Measurements from ENCODE around the gene ELMO2. TPM values are rescaled to one million over a fixed set of nuclear protein-coding genes. Genes with fewer than 3 reads are reported as not detected.

ELMO2 gene
- total RNA-seq, 3 donors from 2014 or later (not counting 1 experiment from before 2014, with no cell fraction given): 108 to 156 (median 142) TPM

DNA sequence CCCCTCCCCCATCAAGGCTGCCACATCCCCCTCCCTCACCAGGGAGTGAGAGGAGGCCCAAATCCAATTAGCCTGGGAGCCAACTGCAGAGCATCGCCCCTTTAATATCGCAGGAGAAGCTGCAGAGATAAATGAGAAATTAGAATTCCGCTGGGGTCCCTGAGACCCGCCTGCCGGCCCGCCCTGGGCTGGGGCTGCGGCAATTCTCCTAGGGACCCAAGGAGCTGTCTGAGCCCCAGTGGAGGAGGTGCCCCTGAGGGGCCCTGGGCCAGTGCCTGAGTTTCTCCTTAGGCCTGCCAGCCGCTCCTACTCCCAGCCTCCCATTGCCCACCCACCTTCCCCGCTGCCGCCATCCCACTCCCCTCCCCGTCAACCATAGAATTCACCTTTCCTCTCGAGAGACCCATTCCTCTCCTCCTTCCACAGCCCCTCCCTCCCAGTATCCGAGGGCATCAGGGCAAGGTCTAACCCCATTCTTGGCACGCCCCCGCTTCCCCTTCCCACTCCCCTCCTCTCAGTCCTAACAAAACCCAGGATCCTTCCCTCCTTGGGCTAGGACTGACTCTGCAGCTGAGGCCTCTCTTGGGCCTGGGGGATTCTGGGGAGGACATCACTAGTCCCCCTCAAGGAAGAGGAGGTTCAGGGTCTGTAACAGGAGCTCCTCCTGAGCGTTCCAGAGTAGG is 78.1 kb downstream of the ELMO2 start:
- DNase-seq (no peak), ATAC-seq (no peak)
- H3K27me3 ChIP-seq (ENCODE audit: control insufficient read depth, insufficient read depth, low read length): no peaks in the 10 kb centered on the region
- H3K27me3 Mint-ChIP-seq (ENCODE audit: low read depth in 2 of 2): peaks cover 0 to 9% of the 10 kb centered on the region in 2 donors
- intact Hi-C loops (cut with micrococcal nuclease): no loop called here
- H3K9me3 ChIP-seq (ENCODE audit: control insufficient read depth, insufficient read depth, low read length): no peaks in the 10 kb centered on the region
- WGBS (ENCODE audit: insufficient coverage): 91% methylated on average over 16 of the region's 16 CpGs
- H3K36me3 ChIP-seq (ENCODE audit: control insufficient read depth, insufficient read depth, low read length): no peaks in the 10 kb centered on the region
- H3K36me3 Mint-ChIP-seq: no peaks in the 10 kb centered on the region
- TF ChIP-seq CTCF (IDR thresholded peaks at IDR 0.05): no peak
- no peaks in the 10 kb centered on the region for H3K9me3 Mint-ChIP-seq
- no peak overlapping the region for H3K4me3 ChIP-seq (ENCODE audit: low read length)
- no peak overlapping the region for H3K27ac ChIP-seq (ENCODE audit: low read length)
- H3K4me1 Mint-ChIP-seq: no peaks in the 10 kb centered on the region
- H3K4me1 ChIP-seq (ENCODE audit: control insufficient read depth, insufficient read depth, low read length): no peaks in the 10 kb centered on the region
- H3K27ac Mint-ChIP-seq: no peak overlapping the region
- no peak overlapping the region for H3K4me3 Mint-ChIP-seq

DNA sequence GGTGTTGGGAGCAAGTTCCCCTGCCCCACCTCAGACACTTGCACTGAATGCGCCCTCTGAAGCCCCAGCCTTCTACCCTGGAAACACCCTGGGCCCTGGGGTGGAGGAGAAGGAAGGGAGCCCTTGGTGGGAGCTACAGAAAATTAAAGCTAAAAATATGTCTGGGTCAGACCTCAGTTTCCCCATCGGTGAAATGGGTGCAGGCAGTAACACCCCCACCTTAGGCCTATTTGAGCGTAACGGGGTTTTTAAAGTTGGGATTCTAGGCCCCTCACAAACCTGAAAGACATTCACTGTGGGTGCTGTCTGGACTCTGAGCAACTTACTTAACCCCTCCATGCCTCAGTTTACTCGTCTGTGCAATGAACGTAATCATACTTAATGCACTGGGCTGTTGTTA is 78.9 kb downstream of the ELMO2 start:
- Histone ChIP-seq H3K36me3 (ENCODE audit: control insufficient read depth, insufficient read depth, low read length) (no peaks in the 10 kb centered on the region), H3K4me1 (ENCODE audit: control insufficient read depth, insufficient read depth, low read length) (no peaks in the 10 kb centered on the region), H3K9me3 (ENCODE audit: control insufficient read depth, insufficient read depth, low read length) (no peaks in the 10 kb centered on the region), H3K27me3 (ENCODE audit: control insufficient read depth, insufficient read depth, low read length) (no peaks in the 10 kb centered on the region), H3K27ac (ENCODE audit: low read length) (no peak overlapping the region), H3K4me3 (ENCODE audit: low read length) (no peak overlapping the region)
- Mint-ChIP-seq H3K9me3 (no peaks in the 10 kb centered on the region), H3K27me3 (ENCODE audit: low read depth in 2 of 2) (peaks cover under 1 to 8% of the 10 kb centered on the region in 2 donors), H3K4me3 (no peak overlapping the region), H3K27ac (no peak overlapping the region), H3K36me3 (no peaks in the 10 kb centered on the region), H3K4me1 (no peaks in the 10 kb centered on the region)
- 97% methylated on average over 6 of the region's 6 CpGs for WGBS (ENCODE audit: insufficient coverage)
- intact Hi-C loops (cut with micrococcal nuclease): no loop called here
- no peak for TF ChIP-seq CTCF (IDR thresholded peaks at IDR 0.05)
- DNase-seq (no peak), ATAC-seq (no peak)

DNA sequence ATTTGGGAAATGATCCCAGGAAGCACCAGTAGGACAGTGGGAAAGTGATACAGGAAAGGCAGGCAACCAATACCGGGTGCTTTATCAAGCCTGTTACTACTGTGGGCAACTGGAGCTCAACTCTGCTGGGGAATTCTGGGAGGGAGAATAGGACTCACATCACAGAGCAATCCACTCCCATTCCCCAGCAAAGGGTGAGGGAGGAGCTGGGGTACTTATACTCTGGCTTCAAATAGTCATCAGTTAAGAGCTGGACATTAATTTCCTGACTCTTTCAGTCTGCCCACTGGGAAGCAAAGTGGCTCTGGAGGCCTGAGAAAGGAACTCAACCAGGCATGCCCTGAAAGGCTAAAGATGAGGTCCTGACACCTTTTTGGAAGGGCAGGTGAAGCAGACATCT is 80.6 kb downstream of the ELMO2 start:
- WGBS (ENCODE audit: insufficient coverage): 62% methylated on average over 1 of the region's 1 CpG
- Mint-ChIP-seq H3K27ac (no peak overlapping the region), H3K27me3 (ENCODE audit: low read depth in 2 of 2) (peaks cover 12 to 18% of the 10 kb centered on the region in 2 donors), H3K4me1 (no peaks in the 10 kb centered on the region), H3K9me3 (no peaks in the 10 kb centered on the region), H3K4me3 (no peak overlapping the region), H3K36me3 (no peaks in the 10 kb centered on the region)
- intact Hi-C loops (cut with micrococcal nuclease): no loop called here
- DNase-seq (no peak), ATAC-seq (no peak)
- H3K27me3 ChIP-seq (ENCODE audit: control insufficient read depth, insufficient read depth, low read length): no peaks in the 10 kb centered on the region
- H3K36me3 ChIP-seq (ENCODE audit: control insufficient read depth, insufficient read depth, low read length): no peaks in the 10 kb centered on the region
- H3K4me3 ChIP-seq (ENCODE audit: low read length): no peak overlapping the region
- H3K27ac ChIP-seq (ENCODE audit: low read length): no peak overlapping the region
- no peaks in the 10 kb centered on the region for H3K9me3 ChIP-seq (ENCODE audit: control insufficient read depth, insufficient read depth, low read length)
- no peaks in the 10 kb centered on the region for H3K4me1 ChIP-seq (ENCODE audit: control insufficient read depth, insufficient read depth, low read length)
- TF ChIP-seq CTCF (IDR thresholded peaks at IDR 0.05): no peak

Measured in natural killer cell (primary cell).